Sigmoid colon (tissue), 7 donors: ENCODE data around the gene TDRD9. TPM values are rescaled to one million over a fixed set of nuclear protein-coding genes. Genes with fewer than 3 reads are reported as not detected.

Source experiments
- DNase-seq: peaks from one replicate; pipeline ENCODE4 v3.0.0-alpha.2; 2019
- H3K27ac ChIP-seq, 4 donors: fragments of 200-600 bp; sonication (generic); one replicate each; pipeline ENCODE4 v1.5.1; 2016 to 2019; ENCODE audit warnings: mild to moderate bottlenecking in 1 of 4
- H3K27me3 ChIP-seq, 3 donors: fragments of 200-600 bp; sonication (generic); one replicate each; pipeline ENCODE4 v1.5.1; 2019; ENCODE audit warnings: mild to moderate bottlenecking in 1 of 3
- H3K36me3 ChIP-seq, 4 donors: fragments of 200-600 bp; sonication (generic); one replicate each; pipeline ENCODE4 v1.5.1; 2016 to 2019
- H3K4me1 ChIP-seq, 4 donors: fragments of 200-600 bp; sonication (generic); one replicate each; pipeline ENCODE4 v1.5.1; 2017 to 2019
- H3K4me3 ChIP-seq, 4 donors: fragments of 200-600 bp; sonication (generic); one replicate each; pipeline ENCODE4 v1.5.1; 2017 to 2019; ENCODE audit warnings: mild to moderate bottlenecking in 2 of 4, moderate library complexity in 1 of 4
- H3K9me3 ChIP-seq, 4 donors: fragments of 200-600 bp in 3 of 4; sonication (generic) in 3 of 4; one replicate each; pipeline versions ENCODE4 v1.5.1 to v1.6.1; 2013 to 2019
- CTCF ChIP-seq, 4 experiments: fragments of 450-650 bp in 3 of 4; fragments of 200-600 bp in 1 of 4; IDR thresholded peaks; one replicate each; pipeline ENCODE4 v1.5.1; 2016 to 2019; ENCODE audit warnings: antibody characterized with exemption in 4 of 4, mild to moderate bottlenecking in 3 of 4, moderate library complexity in 2 of 4
- EP300 ChIP-seq, 4 donors: sonication (generic); formaldehyde crosslinking; IDR thresholded peaks; one replicate each; pipeline ENCODE4 v1.6.1; 2017; ENCODE audit warnings: antibody characterized with exemption in 4 of 4
- POLR2A ChIP-seq, 2 donors: fragments of 450-650 bp; IDR thresholded peaks; one replicate each; pipeline ENCODE4 v1.6.1; 2016; ENCODE audit warnings: antibody characterized with exemption in 2 of 2, mild to moderate bottlenecking in 2 of 2, moderate library complexity in 2 of 2
- POLR2AphosphoS5 ChIP-seq, 4 donors: sonication (generic); formaldehyde crosslinking; IDR thresholded peaks; one replicate each; pipeline ENCODE4 v1.6.1; 2017; ENCODE audit warnings: antibody characterized with exemption in 4 of 4
- WGBS, 2 donors: extraction: QIAGEN DNeasy Blood & Tissue Kit; methylation state at CpG; one replicate each; pipeline ENCODE4 v1.1.7; 2013; 5-methylcytosine and 5-hydroxymethylcytosine counted together
- intact Hi-C: fragments of 100-400 bp; cut with DNase I; formaldehyde crosslinking; loops from one replicate; pipeline ENCODE4 v1.15.1; 2023
- polyA plus RNA-seq, 3 donors: library from polyadenylated mRNA; stranded (reverse); fragments of 200-250 nt; gene quantifications; one replicate each; pipeline ENCODE4 v1.2.3, GENCODE V29; 2013
- total RNA-seq, 4 donors: library from RNA; depleted of rRNA; stranded (reverse); fragments of >200 nt; gene quantifications; one replicate each; pipeline ENCODE4 v1.1.0, GENCODE V29; 2016
- donor health status: healthy with polysubstance abuse.
- donor health status: Bipolar disorder and iron deficiency.
- donor health status: healthy.

Gene TDRD9
- total and polyA plus RNA-seq, 7 donors = 0.58 to 4.6 (median 1.2) TPM

- 55 to 76% methylated on average over 11 of the region's 11 CpGs for WGBS, 2 donors
- intact Hi-C loops = no loop called here
- Histone ChIP-seq H3K27me3 (no peaks in the 10 kb centered on the region), H3K36me3 (no peaks in the 10 kb centered on the region), H3K27ac (no peak overlapping the region), H3K4me3 (no peak overlapping the region), H3K9me3 (no peaks in the 10 kb centered on the region), H3K4me1 (no peaks in the 10 kb centered on the region)
- DNase-seq = no peak
- TF ChIP-seq POLR2A (IDR thresholded peaks at IDR 0.05) (no peak), POLR2AphosphoS5 (IDR thresholded peaks at IDR 0.05) (no peak), CTCF (IDR thresholded peaks at IDR 0.05) (no peak)
These were observed 32.3 kb downstream of the TDRD9 start for GRCh38 chr14:103960457-103961055.

DNA sequence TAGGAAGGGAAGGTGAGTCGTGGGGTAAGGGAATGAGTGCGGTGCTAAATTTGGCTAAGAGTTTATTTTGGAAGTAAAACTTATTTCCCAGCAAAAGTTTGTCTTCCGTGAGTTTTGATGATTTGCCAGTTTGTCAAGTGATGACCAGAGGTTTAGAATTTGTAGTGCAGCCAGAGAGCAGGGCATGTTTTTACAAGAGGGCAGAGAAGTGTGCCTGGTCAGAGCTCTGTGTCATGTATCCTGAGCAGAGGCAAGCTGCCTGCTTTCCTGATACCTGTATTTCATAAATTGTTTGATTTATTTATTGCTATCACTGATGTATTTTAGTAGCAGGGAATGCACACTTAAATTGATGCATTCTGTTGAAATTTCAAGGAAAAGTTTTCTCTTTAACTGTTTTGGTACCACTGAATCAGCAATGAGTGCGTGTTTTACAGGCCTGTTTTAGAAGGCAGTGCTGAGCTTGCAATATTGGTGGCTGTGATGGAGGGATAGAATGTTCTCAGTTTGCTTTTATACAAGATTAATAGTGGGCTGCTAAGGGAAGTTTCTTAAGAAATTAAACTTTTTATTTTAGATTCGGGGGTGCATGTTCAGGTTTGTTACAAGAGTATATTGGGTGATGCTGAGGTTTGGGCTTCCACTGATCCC, 33.8 kb downstream of the TDRD9 start:
- H3K9me3 ChIP-seq = no peaks in the 10 kb centered on the region
- H3K27me3 ChIP-seq = no peaks in the 10 kb centered on the region
- H3K4me1 ChIP-seq = no peaks in the 10 kb centered on the region
- intact Hi-C loops = no loop called here
- H3K36me3 ChIP-seq = no peaks in the 10 kb centered on the region
- DNase-seq = no peak
- 80 to 86% methylated on average over 5 of the region's 5 CpGs for WGBS, 2 donors
- TF ChIP-seq EP300 (IDR thresholded peaks at IDR 0.05) (no peak), POLR2AphosphoS5 (IDR thresholded peaks at IDR 0.05) (no peak), CTCF (IDR thresholded peaks at IDR 0.05) (no peak), POLR2A (IDR thresholded peaks at IDR 0.05) (no peak)
- no peak overlapping the region for H3K27ac ChIP-seq
- H3K4me3 ChIP-seq = no peak overlapping the region

DNA sequence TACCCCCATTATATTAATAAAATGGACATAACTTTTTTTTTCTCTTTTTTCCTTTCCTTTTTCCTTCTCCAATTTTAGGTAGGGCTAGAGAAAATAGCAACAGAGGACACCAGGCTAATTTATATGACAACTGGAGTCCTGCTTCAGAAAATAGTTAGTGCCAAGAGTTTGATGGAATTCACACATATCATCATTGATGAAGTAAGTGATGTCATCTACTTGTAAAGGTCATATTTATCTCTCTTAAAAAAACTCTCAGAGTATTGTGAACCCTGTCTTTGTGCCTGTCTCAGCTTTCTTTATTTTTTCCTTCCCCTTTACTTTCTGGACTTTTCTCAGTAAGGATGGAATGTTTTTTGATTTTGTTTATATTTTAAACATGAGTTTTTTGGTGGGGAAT, 38.4 kb downstream of the TDRD9 start:
- DNase-seq = no peak
- Histone ChIP-seq H3K36me3 (no peaks in the 10 kb centered on the region), H3K27me3 (no peaks in the 10 kb centered on the region), H3K4me1 (no peaks in the 10 kb centered on the region), H3K4me3 (no peak overlapping the region), H3K9me3 (no peaks in the 10 kb centered on the region), H3K27ac (no peak overlapping the region)
- TF ChIP-seq CTCF (IDR thresholded peaks at IDR 0.05) (no peak), POLR2A (IDR thresholded peaks at IDR 0.05) (no peak), POLR2AphosphoS5 (IDR thresholded peaks at IDR 0.05) (no peak), EP300 (IDR thresholded peaks at IDR 0.05) (no peak)
- intact Hi-C loops = no loop called here

GRCh38 chr14:103969961-103970360, 41.7 kb downstream of the TDRD9 start:
- no peak overlapping the region for H3K4me3 ChIP-seq
- no peaks in the 10 kb centered on the region for H3K27me3 ChIP-seq

More at GRCh38 chr14:103969961-103970360, 41.7 kb downstream of the TDRD9 start:
- WGBS, 2 donors = 70 to 80% methylated on average over 4 of the region's 4 CpGs
- Histone ChIP-seq H3K27ac (no peak overlapping the region), H3K4me1 (no peaks in the 10 kb centered on the region), H3K36me3 (no peaks in the 10 kb centered on the region), H3K9me3 (no peaks in the 10 kb centered on the region)
- intact Hi-C loops = no loop called here
- DNase-seq = no peak
- no peak for TF ChIP-seq CTCF (IDR thresholded peaks at IDR 0.05)
- TF ChIP-seq EP300 (IDR thresholded peaks at IDR 0.05) = no peak
- TF ChIP-seq POLR2A (IDR thresholded peaks at IDR 0.05) = no peak
- no peak for TF ChIP-seq POLR2AphosphoS5 (IDR thresholded peaks at IDR 0.05)
